Measurements from ENCODE around the gene CD160.
"Not testable (repeated sequence)": the region's sequence is repeated elsewhere in the genome, so short reads cannot be mapped to it uniquely, and the experiment has no call there.

CD160 gene

GRCh38 chr1:145766926-145767325 lies 47.6 kb downstream of the CD160 start:
- H3K23ac ChIP-seq (ENCODE audit: low read depth, low read length, poor library complexity); H3K27me3 ChIP-seq (ENCODE audit: control insufficient read depth in 3 of 3, insufficient read depth in 3 of 3, low read depth in 1 of 3, low read length in 3 of 3); H3K4me3 ChIP-seq (ENCODE audit: low read length in 2 of 2); H3K79me1 ChIP-seq (ENCODE audit: low read depth, low read length); H2BK120ac ChIP-seq (ENCODE audit: low read depth, low read length); H3K14ac ChIP-seq (ENCODE audit: low read length); H3K9ac ChIP-seq (ENCODE audit: low read depth, low read length, poor library complexity); H4K8ac ChIP-seq (ENCODE audit: low read depth, low read length); H3K4ac ChIP-seq (ENCODE audit: low read length); H4K91ac ChIP-seq (ENCODE audit: low read depth, low read length, poor library complexity); H2BK15ac ChIP-seq (ENCODE audit: low read length); H3K4me2 ChIP-seq (ENCODE audit: insufficient read depth, low read length, poor library complexity, severe bottlenecking); H2AK5ac ChIP-seq (ENCODE audit: low read depth, low read length); DNase-seq (ENCODE audit: low spot score); H3K18ac ChIP-seq (ENCODE audit: low read length); H2BK5ac ChIP-seq (ENCODE audit: low read length); H3K4me1 ChIP-seq (ENCODE audit: control insufficient read depth in 2 of 2, insufficient read depth in 1 of 2, low read depth in 1 of 2, low read length in 2 of 2); H2BK12ac ChIP-seq (ENCODE audit: low read length); H3K27ac ChIP-seq (replicated peaks; ENCODE audit: low read length); H2AFZ ChIP-seq (ENCODE audit: low read length): not testable (repeated sequence)
- WGBS, 2 donors (ENCODE audit: extremely low coverage in 2 of 2, insufficient read length in 2 of 2, insufficient replicate concordance in 1 of 2): no CpG with 5 or more reads among the region's 29 CpGs
- H3K9me3 ChIP-seq (replicated peaks in 1 of 2; ENCODE audit: control insufficient read depth in 2 of 2, insufficient read depth in 1 of 2, low read depth in 1 of 2, low read length in 2 of 2): peaks cover 2 to 20% of the 10 kb centered on the region in 2 donors
- peaks cover 5 to 57% of the 10 kb centered on the region in 2 donors for H3K36me3 ChIP-seq (replicated peaks in 1 of 2; ENCODE audit: control insufficient read depth in 2 of 2, insufficient read depth in 2 of 2, low read length in 2 of 2)

- not testable (repeated sequence) for H3K4me3 ChIP-seq (ENCODE audit: low read length in 2 of 2); H3K23ac ChIP-seq (ENCODE audit: low read depth, low read length, poor library complexity); H2BK12ac ChIP-seq (ENCODE audit: low read length); H4K8ac ChIP-seq (ENCODE audit: low read depth, low read length); H2AFZ ChIP-seq (ENCODE audit: low read length); H2AK5ac ChIP-seq (ENCODE audit: low read depth, low read length); H3K14ac ChIP-seq (ENCODE audit: low read length); H2BK120ac ChIP-seq (ENCODE audit: low read depth, low read length); H3K18ac ChIP-seq (ENCODE audit: low read length); H2BK5ac ChIP-seq (ENCODE audit: low read length); H3K4ac ChIP-seq (ENCODE audit: low read length); DNase-seq (ENCODE audit: low spot score); H3K79me1 ChIP-seq (ENCODE audit: low read depth, low read length); H3K27ac ChIP-seq (replicated peaks; ENCODE audit: low read length); H3K27me3 ChIP-seq (ENCODE audit: control insufficient read depth in 3 of 3, insufficient read depth in 3 of 3, low read depth in 1 of 3, low read length in 3 of 3); H3K4me2 ChIP-seq (ENCODE audit: insufficient read depth, low read length, poor library complexity, severe bottlenecking); H2BK15ac ChIP-seq (ENCODE audit: low read length); H3K9ac ChIP-seq (ENCODE audit: low read depth, low read length, poor library complexity); H4K91ac ChIP-seq (ENCODE audit: low read depth, low read length, poor library complexity); H3K4me1 ChIP-seq (ENCODE audit: control insufficient read depth in 2 of 2, insufficient read depth in 1 of 2, low read depth in 1 of 2, low read length in 2 of 2)
- peaks cover 0 to 18% of the 10 kb centered on the region in 2 donors for H3K9me3 ChIP-seq (replicated peaks in 1 of 2; ENCODE audit: control insufficient read depth in 2 of 2, insufficient read depth in 1 of 2, low read depth in 1 of 2, low read length in 2 of 2)
- H3K36me3 ChIP-seq (replicated peaks in 1 of 2; ENCODE audit: control insufficient read depth in 2 of 2, insufficient read depth in 2 of 2, low read length in 2 of 2): peaks cover 4 to 57% of the 10 kb centered on the region in 2 donors
- no CpG with 5 or more reads among the region's 10 CpGs for WGBS, 2 donors (ENCODE audit: extremely low coverage in 2 of 2, insufficient read length in 2 of 2, insufficient replicate concordance in 1 of 2)
These were observed 48.7 kb downstream of the CD160 start for GRCh38 chr1:145768004-145768403.

GRCh38 chr1:145771056-145771455 lies 51.8 kb downstream of the CD160 start:
- peaks cover 0 to 17% of the 10 kb centered on the region in 2 donors for H3K9me3 ChIP-seq (replicated peaks in 1 of 2; ENCODE audit: control insufficient read depth in 2 of 2, insufficient read depth in 1 of 2, low read depth in 1 of 2, low read length in 2 of 2)
- H3K27ac ChIP-seq (replicated peaks; ENCODE audit: low read length): no peak overlapping the region
- H2BK15ac ChIP-seq (ENCODE audit: low read length): no peak overlapping the region
- no peak overlapping the region for H3K4me2 ChIP-seq (ENCODE audit: insufficient read depth, low read length, poor library complexity, severe bottlenecking)
- no peak overlapping the region for H4K91ac ChIP-seq (ENCODE audit: low read depth, low read length, poor library complexity)
- H2BK12ac ChIP-seq (ENCODE audit: low read length): no peak overlapping the region
- WGBS, 2 donors (ENCODE audit: extremely low coverage in 2 of 2, insufficient read length in 2 of 2, insufficient replicate concordance in 1 of 2): no CpG with 5 or more reads among the region's 1 CpG
- H3K79me1 ChIP-seq (ENCODE audit: low read depth, low read length): no peaks in the 10 kb centered on the region
- H2BK5ac ChIP-seq (ENCODE audit: low read length): no peak overlapping the region
- H3K14ac ChIP-seq (ENCODE audit: low read length): no peak overlapping the region
- H4K8ac ChIP-seq (ENCODE audit: low read depth, low read length): no peak overlapping the region
- no peak overlapping the region for H3K4me3 ChIP-seq (ENCODE audit: low read length in 2 of 2)
- DNase-seq (ENCODE audit: low spot score): no peak
- H2AK5ac ChIP-seq (ENCODE audit: low read depth, low read length): no peak overlapping the region
- no peak overlapping the region for H3K9ac ChIP-seq (ENCODE audit: low read depth, low read length, poor library complexity)
- H3K27me3 ChIP-seq (ENCODE audit: control insufficient read depth in 3 of 3, insufficient read depth in 3 of 3, low read depth in 1 of 3, low read length in 3 of 3): no peaks in the 10 kb centered on the region
- H3K4ac ChIP-seq (ENCODE audit: low read length): no peak overlapping the region
- H2BK120ac ChIP-seq (ENCODE audit: low read depth, low read length): no peak overlapping the region
- no peaks in the 10 kb centered on the region for H3K4me1 ChIP-seq (ENCODE audit: control insufficient read depth in 2 of 2, insufficient read depth in 1 of 2, low read depth in 1 of 2, low read length in 2 of 2)
- no peak overlapping the region for H3K18ac ChIP-seq (ENCODE audit: low read length)
- peaks cover 4 to 61% of the 10 kb centered on the region in 2 donors for H3K36me3 ChIP-seq (replicated peaks in 1 of 2; ENCODE audit: control insufficient read depth in 2 of 2, insufficient read depth in 2 of 2, low read length in 2 of 2)
- H2AFZ ChIP-seq (ENCODE audit: low read length): no peak overlapping the region
- no peak overlapping the region for H3K23ac ChIP-seq (ENCODE audit: low read depth, low read length, poor library complexity)

GRCh38 chr1:145773423-145773822 lies 54.1 kb downstream of the CD160 start:
- Histone ChIP-seq H3K4me3 (ENCODE audit: low read length in 2 of 2) (no peak overlapping the region), H3K79me1 (ENCODE audit: low read depth, low read length) (no peaks in the 10 kb centered on the region), H2BK15ac (ENCODE audit: low read length) (no peak overlapping the region), H3K23ac (ENCODE audit: low read depth, low read length, poor library complexity) (no peak overlapping the region), H3K14ac (ENCODE audit: low read length) (no peak overlapping the region), H3K9ac (ENCODE audit: low read depth, low read length, poor library complexity) (no peak overlapping the region), H3K18ac (ENCODE audit: low read length) (no peak overlapping the region), H2BK12ac (ENCODE audit: low read length) (no peak overlapping the region), H3K36me3 (replicated peaks in 1 of 2; ENCODE audit: control insufficient read depth in 2 of 2, insufficient read depth in 2 of 2, low read length in 2 of 2) (peaks cover 4 to 56% of the 10 kb centered on the region in 2 donors), H2BK5ac (ENCODE audit: low read length) (no peak overlapping the region), H2BK120ac (ENCODE audit: low read depth, low read length) (no peak overlapping the region), H3K4ac (ENCODE audit: low read length) (no peak overlapping the region), H4K91ac (ENCODE audit: low read depth, low read length, poor library complexity) (no peak overlapping the region), H3K27me3 (ENCODE audit: control insufficient read depth in 3 of 3, insufficient read depth in 3 of 3, low read depth in 1 of 3, low read length in 3 of 3) (no peaks in the 10 kb centered on the region), H3K4me1 (ENCODE audit: control insufficient read depth in 2 of 2, insufficient read depth in 1 of 2, low read depth in 1 of 2, low read length in 2 of 2) (no peaks in the 10 kb centered on the region), H4K8ac (ENCODE audit: low read depth, low read length) (no peak overlapping the region), H3K4me2 (ENCODE audit: insufficient read depth, low read length, poor library complexity, severe bottlenecking) (no peak overlapping the region), H3K9me3 (replicated peaks in 1 of 2; ENCODE audit: control insufficient read depth in 2 of 2, insufficient read depth in 1 of 2, low read depth in 1 of 2, low read length in 2 of 2) (peaks cover 0 to 16% of the 10 kb centered on the region in 2 donors), H2AK5ac (ENCODE audit: low read depth, low read length) (no peak overlapping the region), H3K27ac (replicated peaks; ENCODE audit: low read length) (no peak overlapping the region), H2AFZ (ENCODE audit: low read length) (no peak overlapping the region)
- WGBS, 2 donors (ENCODE audit: extremely low coverage in 2 of 2, insufficient read length in 2 of 2, insufficient replicate concordance in 1 of 2): no CpG with 5 or more reads among the region's 1 CpG
- DNase-seq (ENCODE audit: low spot score): no peak
